Upper lobe of left lung (tissue), 6 donors: ENCODE data around the gene PRAME. TPM values are rescaled to one million over a fixed set of nuclear protein-coding genes. Genes with fewer than 3 reads are reported as not detected.
A peak's percentile ranks its signal among the peaks of the same experiment; 100 is the strongest.

ENCODE experiments used
- ATAC-seq, 2 donors: fragments of 200-7000 bp; cut with Tn5 transposase; one replicate each; pipeline ENCODE4 v1.9.1; 2022; ENCODE audit warnings: mild to moderate bottlenecking in 2 of 2, moderate library complexity in 2 of 2; ENCODE audit not compliant: low FRiP score in 2 of 2
- DNase-seq, 2 donors: peaks; one replicate each; pipeline ENCODE4 v3.0.0-alpha.2; 2019 to 2020
- H3K27ac ChIP-seq, 4 donors: fragments of 200-600 bp; sonication (generic); one replicate each; pipeline ENCODE4 v1.5.1; 2016 to 2019
- H3K27me3 ChIP-seq, 4 donors: fragments of 200-600 bp; sonication (generic); one replicate each; pipeline ENCODE4 v1.5.1; 2017 to 2019
- H3K36me3 ChIP-seq, 4 donors: fragments of 200-600 bp; sonication (generic); one replicate each; pipeline ENCODE4 v1.5.1; 2016 to 2019
- H3K4me1 ChIP-seq, 4 donors: fragments of 200-600 bp; sonication (generic); one replicate each; pipeline ENCODE4 v1.5.1; 2018 to 2019
- H3K4me3 ChIP-seq, 4 donors: fragments of 200-600 bp; sonication (generic); one replicate each; pipeline ENCODE4 v1.5.1; 2017 to 2019; ENCODE audit warnings: mild to moderate bottlenecking in 2 of 4, moderate library complexity in 1 of 4
- H3K9me3 ChIP-seq, 4 donors: fragments of 200-600 bp; sonication (generic); one replicate each; pipeline ENCODE4 v1.5.1; 2018 to 2019
- EP300 ChIP-seq, 4 donors: sonication (generic); formaldehyde crosslinking; IDR thresholded peaks; one replicate each; pipeline ENCODE4 v1.5.1; 2017; ENCODE audit warnings: antibody characterized with exemption in 4 of 4, control low read depth in 2 of 4
- POLR2A ChIP-seq, 4 donors: fragments of 450-650 bp; IDR thresholded peaks; one replicate each; pipeline ENCODE4 v1.5.1; 2016 to 2017; ENCODE audit warnings: antibody characterized with exemption in 4 of 4, mild to moderate bottlenecking in 2 of 4
- POLR2AphosphoS5 ChIP-seq, 2 donors: sonication (generic); formaldehyde crosslinking; IDR thresholded peaks; one replicate each; pipeline ENCODE4 v1.5.1; 2017; ENCODE audit warnings: antibody characterized with exemption in 2 of 2
- WGBS, 2 donors: methylation state at CpG; one replicate each; pipeline ENCODE4 v1.1.5; 2017 to 2018; 5-methylcytosine and 5-hydroxymethylcytosine counted together
- total RNA-seq, 6 donors: library from RNA; depleted of rRNA in 4 of 6; stranded (reverse); fragments of >200 nt in 4 of 6; gene quantifications; one replicate each; pipeline versions ENCODE4 v1.1.0 to v1.2.1, GENCODE V29; 2016 to 2021
- TF ChIP-seq, protein P1 (sequence below), 6 experiments: fragments of 450-650 bp in 4 of 6; fragments of 200-600 bp in 2 of 6; sonication (generic) in 2 of 6; IDR thresholded peaks; one replicate each; pipeline ENCODE4 v1.5.1; 2016 to 2019; ENCODE audit warnings: antibody characterized with exemption in 6 of 6
- donor health status: DM: no; HTN: no; CAD: no; lungs with moderate emphysema.
- donor health status: DM: no; HTN: yes; CAD: no; lungs with severe emphysema.

PRAME gene
- total RNA-seq, 6 donors from 2014 or later = 1.3 to 3.5 TPM; not detected in 4

DNA sequence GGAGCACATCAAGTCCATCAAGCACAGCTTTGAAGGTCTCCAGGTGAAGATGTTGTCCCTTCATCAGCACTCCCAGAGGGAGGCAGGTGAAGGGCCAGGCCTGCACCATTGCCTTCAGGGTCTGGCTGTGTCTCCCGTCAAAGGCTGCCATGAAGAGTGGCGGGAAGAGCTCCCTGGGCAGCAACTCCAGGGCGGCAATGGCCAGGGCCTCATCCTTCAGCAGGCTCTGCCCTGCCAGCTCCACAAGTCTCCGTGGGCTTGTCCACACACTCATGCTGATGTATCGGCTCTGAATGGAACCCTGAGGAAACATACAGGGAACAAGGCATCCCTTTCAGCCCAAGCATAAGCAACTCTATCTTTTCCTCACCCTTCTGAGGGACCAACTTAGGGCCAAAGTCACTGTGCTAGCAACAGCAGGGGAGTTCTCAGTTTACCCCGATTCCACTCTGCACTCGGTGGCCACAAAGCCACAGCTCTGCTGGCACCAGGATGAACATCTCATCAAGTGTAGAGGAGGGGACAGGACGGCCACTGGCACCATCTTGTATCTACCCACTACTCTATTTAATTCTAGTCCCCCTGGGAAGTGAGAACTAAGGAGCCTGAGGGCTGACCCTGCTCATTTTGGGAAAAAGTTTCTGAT, 8.2 kb downstream of the PRAME start:
- H3K36me3 ChIP-seq = no peaks in the 10 kb centered on the region
- H3K27ac ChIP-seq = no peak overlapping the region
- 80 to 94% methylated on average over 5 to 8 of the region's 8 CpGs for WGBS, 2 donors
- no peak for ATAC-seq
- no peaks in the 10 kb centered on the region for H3K27me3 ChIP-seq
- no peak overlapping the region for H3K4me3 ChIP-seq
- DNase-seq = no peak
- TF ChIP-seq, protein P1, sequence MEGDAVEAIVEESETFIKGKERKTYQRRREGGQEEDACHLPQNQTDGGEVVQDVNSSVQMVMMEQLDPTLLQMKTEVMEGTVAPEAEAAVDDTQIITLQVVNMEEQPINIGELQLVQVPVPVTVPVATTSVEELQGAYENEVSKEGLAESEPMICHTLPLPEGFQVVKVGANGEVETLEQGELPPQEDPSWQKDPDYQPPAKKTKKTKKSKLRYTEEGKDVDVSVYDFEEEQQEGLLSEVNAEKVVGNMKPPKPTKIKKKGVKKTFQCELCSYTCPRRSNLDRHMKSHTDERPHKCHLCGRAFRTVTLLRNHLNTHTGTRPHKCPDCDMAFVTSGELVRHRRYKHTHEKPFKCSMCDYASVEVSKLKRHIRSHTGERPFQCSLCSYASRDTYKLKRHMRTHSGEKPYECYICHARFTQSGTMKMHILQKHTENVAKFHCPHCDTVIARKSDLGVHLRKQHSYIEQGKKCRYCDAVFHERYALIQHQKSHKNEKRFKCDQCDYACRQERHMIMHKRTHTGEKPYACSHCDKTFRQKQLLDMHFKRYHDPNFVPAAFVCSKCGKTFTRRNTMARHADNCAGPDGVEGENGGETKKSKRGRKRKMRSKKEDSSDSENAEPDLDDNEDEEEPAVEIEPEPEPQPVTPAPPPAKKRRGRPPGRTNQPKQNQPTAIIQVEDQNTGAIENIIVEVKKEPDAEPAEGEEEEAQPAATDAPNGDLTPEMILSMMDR (IDR thresholded peaks at IDR 0.05) = no peak
- TF ChIP-seq POLR2AphosphoS5 (IDR thresholded peaks at IDR 0.05) (no peak), EP300 (IDR thresholded peaks at IDR 0.05) (no peak), POLR2A (IDR thresholded peaks at IDR 0.05) (no peak)
- no peaks in the 10 kb centered on the region for H3K4me1 ChIP-seq
- H3K9me3 ChIP-seq = no peaks in the 10 kb centered on the region

DNA sequence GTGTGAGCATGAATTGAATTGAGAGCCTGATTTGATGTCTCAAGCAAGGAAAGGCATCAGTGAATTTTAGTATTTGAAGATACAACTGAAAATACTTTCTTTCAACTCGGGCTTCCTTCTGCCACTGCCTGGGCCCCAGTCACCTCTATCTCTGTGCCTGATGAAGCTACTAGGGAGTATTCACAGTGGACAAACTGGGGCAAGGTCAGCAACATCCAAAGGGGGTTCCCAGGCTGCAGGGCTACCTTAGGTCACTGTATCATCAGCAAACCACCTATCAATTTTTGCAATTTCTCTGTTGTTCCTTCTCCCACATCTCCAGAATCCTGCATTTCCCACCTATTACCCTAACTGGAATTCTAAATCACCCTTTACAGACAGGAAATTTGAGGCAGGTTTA, 10.2 kb downstream of the PRAME start:
- TF ChIP-seq, protein P1 (IDR thresholded peaks at IDR 0.05) = no peak
- TF ChIP-seq POLR2AphosphoS5 (IDR thresholded peaks at IDR 0.05) (no peak), EP300 (IDR thresholded peaks at IDR 0.05) (no peak), POLR2A (IDR thresholded peaks at IDR 0.05) (no peak)
- H3K27ac ChIP-seq = no peak overlapping the region
- no peaks in the 10 kb centered on the region for H3K36me3 ChIP-seq
- DNase-seq (no peak), ATAC-seq (no peak)
- no peaks in the 10 kb centered on the region for H3K27me3 ChIP-seq
- no peaks in the 10 kb centered on the region for H3K4me1 ChIP-seq
- H3K9me3 ChIP-seq = no peaks in the 10 kb centered on the region
- no peak overlapping the region for H3K4me3 ChIP-seq
- 70% methylated on average over 1 of the region's 1 CpG for WGBS, 2 donors

- DNase-seq (no peak), ATAC-seq (no peak)
- H3K27me3 ChIP-seq = no peaks in the 10 kb centered on the region
- H3K27ac ChIP-seq = no peak overlapping the region
- no peaks in the 10 kb centered on the region for H3K36me3 ChIP-seq
- no peaks in the 10 kb centered on the region for H3K4me1 ChIP-seq
- TF ChIP-seq POLR2A (IDR thresholded peaks at IDR 0.05) (no peak), POLR2AphosphoS5 (IDR thresholded peaks at IDR 0.05) (no peak), EP300 (IDR thresholded peaks at IDR 0.05) (no peak)
- TF ChIP-seq, protein P1 (IDR thresholded peaks at IDR 0.05) = no peak
- H3K4me3 ChIP-seq = no peak overlapping the region
- no peaks in the 10 kb centered on the region for H3K9me3 ChIP-seq
- 70 to 83% methylated on average over 9 of the region's 9 CpGs for WGBS, 2 donors
These were observed 10.7 kb downstream of the PRAME start for GRCh38 chr22:22548317-22548716.

- DNase-seq = no peak
- 22 to 38% methylated on average over 1 to 3 of the region's 3 CpGs for WGBS, 2 donors
- H3K9me3 ChIP-seq = no peaks in the 10 kb centered on the region
- peak in 1 of 2 donors; percentile 18 for ATAC-seq
- H3K27ac ChIP-seq = no peak overlapping the region
- H3K4me1 ChIP-seq = no peaks in the 10 kb centered on the region
- no peaks in the 10 kb centered on the region for H3K36me3 ChIP-seq
- no peaks in the 10 kb centered on the region for H3K27me3 ChIP-seq
- no peak overlapping the region for H3K4me3 ChIP-seq
- TF ChIP-seq, protein P1 (IDR thresholded peaks at IDR 0.05) = no peak
- TF ChIP-seq POLR2AphosphoS5 (IDR thresholded peaks at IDR 0.05) (no peak), POLR2A (IDR thresholded peaks at IDR 0.05) (no peak), EP300 (IDR thresholded peaks at IDR 0.05) (no peak)
These were observed 11.3 kb downstream of the PRAME start for GRCh38 chr22:22547692-22548300.

DNA sequence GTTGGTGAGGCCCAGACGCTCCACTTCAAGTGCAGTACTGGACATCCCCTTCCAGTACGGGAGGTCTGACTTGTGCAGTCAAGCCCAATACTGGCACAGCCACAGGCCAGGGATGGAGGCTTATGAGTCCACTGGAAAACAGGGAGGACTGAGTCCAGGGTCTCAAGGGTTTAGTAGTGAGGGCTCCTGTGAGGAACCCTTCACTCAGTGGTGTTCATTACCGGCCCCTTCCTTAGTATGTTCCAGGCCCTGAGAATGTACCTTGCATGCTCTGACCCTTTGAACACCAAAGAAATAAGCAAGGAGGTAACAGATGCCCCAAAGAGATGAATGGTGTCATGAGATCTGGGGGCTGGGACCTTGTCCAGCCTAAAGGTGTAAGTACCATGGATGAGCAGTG, 11.8 kb downstream of the PRAME start:
- no peak for ATAC-seq
- no peaks in the 10 kb centered on the region for H3K9me3 ChIP-seq
- no peak for DNase-seq
- H3K27me3 ChIP-seq = no peaks in the 10 kb centered on the region
- no peaks in the 10 kb centered on the region for H3K4me1 ChIP-seq
- H3K27ac ChIP-seq = no peak overlapping the region
- TF ChIP-seq EP300 (IDR thresholded peaks at IDR 0.05) (no peak), POLR2AphosphoS5 (IDR thresholded peaks at IDR 0.05) (no peak), POLR2A (IDR thresholded peaks at IDR 0.05) (no peak)
- TF ChIP-seq, protein P1 (IDR thresholded peaks at IDR 0.05) = no peak
- H3K36me3 ChIP-seq = no peaks in the 10 kb centered on the region
- 76 to 92% methylated on average over 3 of the region's 3 CpGs for WGBS, 2 donors
- H3K4me3 ChIP-seq = no peak overlapping the region
